Right forelimb (tissue), 1 donor: ENCODE data around the gene TAPBPL.
A peak's percentile ranks its signal among the peaks of the same experiment; 100 is the strongest.
"Not testable (repeated sequence)": the region's sequence is repeated elsewhere in the genome, so short reads cannot be mapped to it uniquely, and the experiment has no call there.

Source experiments
- DNase-seq: peaks from one replicate; pipeline ENCODE4 v3.0.0-alpha.2; 2018

TAPBPL gene

GRCh38 chr12:6493497-6494257 is 41.8 kb downstream of the TAPBPL start, which contains the start of gene NCAPD2:
Gene NCAPD2, plus strand, starts transcription at chr12:6494102. Its CDS starts 997 bp downstream, at chr12:6495099.
- DNase-seq: peak; percentile 95

GRCh38 chr12:6494258-6494743 is 42.5 kb downstream of the TAPBPL start:
- no peak for DNase-seq

GRCh38 chr12:6494968-6495367 is 43.1 kb downstream of the TAPBPL start:
- no peak for DNase-seq

- DNase-seq: not testable (repeated sequence)
Measured at GRCh38 chr12:6497291-6497690, 45.4 kb downstream of the TAPBPL start.

DNA sequence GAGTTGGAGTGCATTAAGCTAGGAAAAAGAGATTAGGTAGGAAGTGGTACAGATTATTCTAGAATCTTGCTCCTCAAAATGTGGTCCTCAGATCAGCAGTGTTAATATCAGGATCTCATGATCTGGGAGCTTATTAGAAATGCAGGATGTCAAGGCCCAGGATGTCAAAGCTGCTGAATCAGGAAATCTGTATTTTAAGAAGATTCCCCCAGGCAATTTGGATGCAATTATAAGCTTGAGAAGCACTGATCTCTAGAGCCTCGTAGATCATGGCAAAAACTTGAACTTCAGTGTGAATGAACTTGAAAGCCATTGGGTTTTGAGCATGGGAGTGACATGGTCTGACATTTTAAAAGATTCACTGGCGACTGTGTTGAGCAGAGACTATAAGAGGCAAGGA is 48.6 kb downstream of the TAPBPL start:
- DNase-seq: no peak

DNA sequence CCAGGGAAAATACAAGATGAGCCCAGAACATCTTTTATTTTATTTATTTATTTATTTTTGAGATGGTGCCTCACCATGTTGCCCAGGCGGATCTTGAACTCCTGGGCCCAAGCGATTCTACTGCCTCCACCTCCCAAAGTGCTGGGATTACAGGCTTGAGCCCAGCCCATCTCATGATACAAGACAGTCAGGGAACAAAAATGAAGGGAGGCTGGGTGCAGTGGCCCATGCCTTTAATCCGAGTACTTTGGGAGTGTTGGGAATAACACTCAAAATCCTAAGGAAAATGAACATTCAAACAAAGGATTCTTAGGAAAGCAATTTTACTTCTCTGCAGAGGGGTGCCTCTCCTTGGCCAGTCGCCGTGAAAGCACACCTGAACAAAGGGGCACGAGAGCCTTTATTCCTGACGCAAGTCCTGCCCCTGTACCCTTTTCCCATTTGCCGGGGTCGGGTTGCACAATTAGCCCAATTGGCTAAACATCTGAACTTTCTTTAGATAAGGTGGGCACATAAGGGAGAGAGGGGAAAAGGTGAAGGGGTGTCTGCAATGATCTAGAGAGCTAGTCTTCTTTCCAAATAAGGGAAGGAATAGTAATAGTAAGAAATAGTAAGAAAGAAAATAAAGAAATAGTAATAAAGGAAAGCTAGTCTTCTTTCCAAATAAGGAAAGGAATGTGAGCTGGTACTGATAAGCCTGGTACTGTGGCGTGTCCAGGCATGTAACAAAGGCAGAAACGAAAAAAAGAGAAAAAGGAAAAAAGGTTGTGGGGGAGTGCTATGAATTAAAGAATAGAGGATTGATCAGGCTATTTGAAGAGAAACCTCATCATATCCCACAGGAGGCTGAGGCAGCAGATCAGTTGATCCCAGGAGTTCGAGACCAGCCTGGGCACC is 55.5 kb downstream of the TAPBPL start:
- DNase-seq: no peak

DNA sequence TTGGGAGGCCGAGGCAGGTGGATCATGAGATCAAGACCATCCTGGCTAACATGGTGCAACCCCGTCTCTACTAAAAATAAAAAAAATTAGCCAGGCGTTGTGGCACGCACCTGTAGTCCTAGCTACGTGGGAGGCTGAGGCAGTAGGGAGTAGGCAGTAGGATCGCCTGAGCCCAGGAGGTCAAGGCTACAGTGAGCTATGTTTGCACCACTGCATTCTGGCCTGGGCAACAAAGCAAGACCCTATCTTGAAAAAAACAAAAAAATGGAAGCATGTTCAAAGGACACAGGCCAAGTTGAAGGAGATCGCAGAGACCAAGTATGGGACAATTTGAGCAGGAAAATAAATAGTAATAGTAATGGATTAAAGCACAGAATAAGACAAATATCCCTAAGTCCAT is 56.2 kb downstream of the TAPBPL start:
- DNase-seq: no peak
